H4 (cell line): ENCODE results near the gene C17orf67. TPM values are rescaled to one million over a fixed set of nuclear protein-coding genes. Genes with fewer than 3 reads are reported as not detected.

Source experiments
- DNase-seq: peaks from one replicate; pipeline ENCODE4 v3.0.0-alpha.2; 2015; ENCODE audit warnings: low spot score
- total RNA-seq: library from RNA; depleted of rRNA; stranded (reverse); fragments of >200 nt; shearing (Covaris generic); gene quantifications from 2 replicates; pipeline ENCODE4 v1.2.3, GENCODE V29; 2014; rRNA removed

Gene C17orf67, protein sequence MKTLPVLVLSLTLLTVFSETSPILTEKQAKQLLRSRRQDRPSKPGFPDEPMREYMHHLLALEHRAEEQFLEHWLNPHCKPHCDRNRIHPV
- total RNA-seq = 0.41 and 0.72 TPM in 2 replicates

DNA sequence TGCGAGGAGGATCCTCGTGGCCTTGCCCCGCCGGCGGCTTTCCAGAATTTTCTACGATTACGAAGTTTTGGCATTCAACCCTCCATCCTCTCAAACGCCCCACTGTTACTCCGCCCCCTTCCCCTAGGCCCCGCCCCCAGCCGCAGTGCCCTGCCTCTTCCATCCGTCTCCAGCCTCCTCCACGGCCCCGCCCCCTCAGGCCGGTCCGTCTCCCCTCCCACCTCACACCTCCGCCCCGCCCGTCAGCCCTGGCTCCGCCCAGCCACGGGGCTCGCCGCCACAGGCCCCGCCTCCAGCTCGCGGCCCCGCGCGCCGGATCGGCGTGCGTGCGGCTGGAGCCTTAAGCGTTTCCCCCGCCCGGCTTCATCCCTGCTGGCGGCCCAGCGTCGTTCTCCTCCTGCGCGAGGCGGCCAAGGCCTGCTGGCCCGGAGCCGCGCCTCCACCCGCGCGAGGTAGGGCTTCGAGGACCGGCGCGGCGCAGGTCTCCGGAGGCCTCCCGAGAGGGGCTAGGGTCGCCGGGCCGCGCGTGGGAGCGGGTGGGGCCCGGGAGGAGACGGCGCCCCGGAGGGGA is at the start of gene C17orf67, which contains the start of gene DGKE:
C17orf67 (minus strand) TSS at position 112 of the 571 bp plus-strand sequence. CDS start 18,110 bp downstream, outside the sequence.
DGKE (plus strand) TSS at position 343 of the 571 bp plus-strand sequence. CDS start 645 bp downstream, outside the sequence.
- DNase-seq = peak; percentile 85

DNA sequence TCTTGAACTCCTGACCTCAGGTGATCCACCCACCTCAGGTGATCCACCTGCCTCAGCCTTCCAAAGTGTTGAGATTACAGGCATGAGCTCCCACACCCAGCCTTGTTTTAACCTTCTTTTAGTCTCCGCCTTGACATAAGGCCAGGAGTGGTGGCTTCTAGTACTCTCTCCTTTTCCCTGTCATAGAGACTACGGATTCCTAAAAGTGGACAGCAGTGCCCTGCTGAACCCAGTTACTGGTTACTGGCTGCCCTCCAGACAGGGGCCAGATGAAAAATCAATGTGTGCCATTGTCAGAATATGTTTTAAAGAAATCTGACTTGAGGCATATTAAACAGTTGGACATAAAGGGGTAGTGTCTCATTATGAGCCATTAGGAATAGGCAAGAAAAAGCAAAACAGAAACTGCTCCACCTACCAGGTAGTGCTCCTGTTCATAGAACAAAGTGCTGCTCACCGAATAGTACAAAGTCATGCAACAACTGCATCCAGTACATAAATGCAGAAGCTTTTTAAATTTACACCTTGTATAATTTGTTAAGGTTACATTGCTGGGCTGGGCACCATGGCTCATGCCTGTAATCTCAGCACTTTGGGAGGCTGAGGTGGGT is 48.1 kb upstream of the C17orf67 start:
- DNase-seq = no peak

DNA sequence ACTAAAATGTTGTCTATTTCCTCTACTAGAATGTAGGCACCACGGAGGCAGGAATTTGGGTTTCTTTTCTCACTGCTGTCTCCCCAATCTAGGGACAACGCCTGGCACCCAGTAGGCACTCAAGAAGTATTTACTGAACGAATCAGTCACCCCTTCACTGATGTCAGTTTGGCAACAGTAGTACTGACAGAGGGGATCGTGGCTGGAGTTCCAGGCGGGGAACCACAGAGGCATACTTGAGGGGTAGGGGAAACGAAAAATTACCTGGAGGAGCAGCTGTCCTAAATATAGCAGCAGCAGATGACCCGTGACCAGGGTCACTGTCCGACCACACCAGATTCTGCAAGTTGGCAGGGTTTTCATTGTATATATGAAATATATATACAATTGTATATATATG is 46.9 kb upstream of the C17orf67 start:
- no peak for DNase-seq

DNA sequence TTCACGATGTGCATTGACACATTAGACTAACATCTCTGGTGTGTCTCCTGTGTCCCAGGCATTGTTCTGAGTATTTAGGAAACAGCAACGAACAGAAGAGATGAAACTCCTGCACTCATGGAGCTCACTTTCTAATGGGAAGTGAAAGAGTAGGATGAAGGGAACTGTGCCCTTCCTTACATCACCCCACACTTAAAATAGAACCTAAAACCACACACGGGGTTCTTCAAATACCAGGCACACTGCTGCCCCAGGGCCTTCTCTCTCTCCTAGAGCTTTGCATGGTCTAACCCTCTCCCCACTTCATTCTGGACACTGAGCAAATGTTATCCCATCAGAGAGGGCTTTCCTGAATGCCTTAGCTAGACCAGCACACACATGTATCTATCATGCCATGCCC is 46.4 kb upstream of the C17orf67 start:
- no peak for DNase-seq

DNA sequence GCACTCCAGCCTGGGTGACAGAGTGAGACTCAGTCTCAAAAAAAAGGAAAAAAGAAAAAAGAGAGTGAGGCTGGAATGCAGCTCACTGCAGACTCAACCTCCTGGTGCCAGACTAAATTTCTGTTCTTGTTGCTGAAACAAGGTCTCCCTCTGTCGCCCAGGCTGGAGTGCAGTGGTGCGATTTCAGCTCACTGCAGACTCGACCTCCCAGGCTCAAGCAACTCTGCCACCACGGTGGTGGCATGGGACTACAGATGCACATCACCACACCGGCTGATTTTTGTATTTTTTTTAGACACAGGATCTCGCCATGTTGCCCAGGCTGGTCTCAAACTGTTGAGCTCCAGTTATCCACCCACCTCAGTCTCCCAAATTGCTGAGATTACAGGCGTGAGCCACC is 45.6 kb upstream of the C17orf67 start:
- DNase-seq = no peak

DNA sequence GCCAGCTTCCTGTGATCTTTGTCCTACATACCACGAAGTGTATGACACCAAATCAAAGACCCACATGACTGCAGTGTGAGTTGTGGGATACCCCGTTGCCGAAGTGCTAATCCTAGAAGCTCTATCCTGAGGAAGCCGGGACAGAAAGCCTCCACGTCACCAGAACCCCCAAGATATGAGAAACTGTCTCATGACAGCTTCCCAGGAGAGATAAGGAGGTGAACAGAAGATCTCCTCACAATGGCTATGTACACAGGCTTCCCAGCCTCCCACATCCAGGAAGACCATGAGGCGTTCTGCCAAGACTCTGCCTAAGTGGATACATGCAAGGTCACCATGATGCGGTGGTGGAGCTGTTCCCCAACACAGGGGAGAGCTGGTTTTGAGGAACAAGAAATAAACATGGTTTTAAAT is 43.1 kb upstream of the C17orf67 start:
- no peak for DNase-seq

DNA sequence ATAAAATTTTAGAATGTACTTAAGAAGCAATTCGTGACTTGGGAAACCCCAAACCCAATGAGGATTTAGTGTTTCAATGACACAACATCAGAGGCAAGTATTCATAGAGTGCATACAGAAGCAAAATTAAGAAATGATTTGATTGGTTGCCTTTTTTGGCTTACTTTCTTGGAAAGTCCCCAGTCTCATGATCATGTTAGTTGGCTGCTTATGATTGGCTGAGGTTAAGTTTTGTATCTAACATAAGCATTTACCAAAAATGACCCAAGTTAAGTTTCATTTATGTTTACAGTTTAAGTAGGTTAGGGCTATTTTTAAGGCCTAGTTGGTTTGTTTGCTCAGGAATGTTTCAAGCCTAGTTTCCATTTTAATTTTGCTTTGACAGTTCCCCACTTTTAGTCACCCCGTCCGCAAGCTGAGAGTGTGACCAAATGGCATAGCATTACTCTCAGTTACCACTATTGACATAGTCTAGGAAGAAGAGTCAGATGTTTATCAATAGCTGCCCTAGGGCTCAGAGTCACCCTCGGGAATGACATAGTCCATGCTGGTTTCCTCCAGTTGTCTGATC is 36.4 kb upstream of the C17orf67 start:
- DNase-seq = no peak

DNA sequence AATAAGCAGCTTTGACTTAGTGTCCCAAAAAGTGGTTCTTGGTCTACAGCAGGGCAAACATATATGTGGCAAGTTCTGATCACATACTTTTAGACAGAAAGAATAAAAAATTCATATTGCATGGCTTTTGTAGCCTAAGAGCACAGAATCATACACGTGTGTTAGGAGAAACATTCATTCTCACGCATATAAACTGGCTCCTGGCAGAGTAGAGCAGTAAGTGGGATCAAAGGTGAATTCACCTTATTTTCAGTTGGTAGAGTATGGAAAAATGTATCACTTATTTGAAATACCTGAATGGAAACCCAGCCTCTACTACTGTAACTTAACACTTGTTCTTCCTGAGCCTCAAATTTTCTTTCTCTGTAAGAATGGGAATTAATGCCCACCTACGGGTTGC is 35.0 kb upstream of the C17orf67 start:
- DNase-seq = no peak

DNA sequence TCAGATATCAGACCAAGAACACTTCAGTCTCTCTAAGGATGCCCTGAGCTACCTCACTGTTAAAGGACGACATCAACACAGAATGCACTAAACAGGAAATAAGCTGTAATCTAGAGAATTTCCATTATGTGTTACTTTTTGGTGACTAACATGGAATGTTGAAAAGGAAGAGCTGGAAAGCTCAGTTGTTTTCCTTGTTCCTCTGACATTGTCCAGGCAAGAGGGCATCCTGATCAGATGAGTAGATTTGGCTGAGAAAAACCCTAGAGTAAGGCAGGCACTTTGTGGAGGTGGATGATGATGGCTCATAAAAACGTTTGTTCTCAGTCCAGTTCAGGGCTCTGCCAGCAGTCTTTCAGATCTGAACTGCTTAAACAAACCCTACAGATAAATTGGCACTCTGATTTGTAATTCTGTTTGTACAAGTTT is 34.2 kb upstream of the C17orf67 start:
- no peak for DNase-seq

DNA sequence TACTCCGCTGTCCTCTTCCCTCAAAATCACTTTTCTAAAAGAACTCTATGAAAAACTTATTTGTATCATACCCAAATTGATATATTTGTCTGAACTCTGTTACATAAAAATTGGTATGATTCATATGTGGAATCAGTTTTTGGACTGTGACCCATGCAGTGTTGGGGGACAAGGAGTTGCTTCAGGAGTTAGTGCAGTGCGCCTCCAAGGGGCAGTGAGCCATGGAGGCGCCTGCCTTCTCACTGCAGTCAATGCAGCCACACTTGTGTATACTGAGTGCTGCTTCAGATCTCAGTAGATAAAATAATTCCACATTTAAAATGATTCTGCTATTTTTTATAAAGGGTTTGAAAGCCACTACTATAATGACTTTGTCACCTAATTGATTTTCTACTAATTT is 32.8 kb upstream of the C17orf67 start:
- DNase-seq = no peak

DNA sequence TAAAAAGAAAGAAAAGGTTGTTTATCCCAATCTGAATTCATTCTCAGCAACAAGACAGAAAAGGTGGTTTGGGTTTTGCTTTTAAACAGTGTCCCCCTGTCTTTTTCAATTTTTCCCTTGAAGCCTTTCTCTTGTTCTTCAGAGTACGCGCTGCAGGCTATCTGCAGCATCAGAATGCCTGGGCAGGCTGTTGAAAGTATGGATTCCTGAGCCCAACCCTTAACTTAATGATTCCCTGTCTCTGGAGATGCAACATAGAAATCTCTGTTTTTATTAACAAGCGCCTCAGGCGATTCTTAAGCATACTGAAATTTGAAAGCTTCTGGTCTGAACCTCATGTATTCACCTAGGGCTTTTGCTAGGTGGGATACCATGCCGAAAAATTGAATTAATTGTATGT is 32.4 kb upstream of the C17orf67 start:
- no peak for DNase-seq

DNA sequence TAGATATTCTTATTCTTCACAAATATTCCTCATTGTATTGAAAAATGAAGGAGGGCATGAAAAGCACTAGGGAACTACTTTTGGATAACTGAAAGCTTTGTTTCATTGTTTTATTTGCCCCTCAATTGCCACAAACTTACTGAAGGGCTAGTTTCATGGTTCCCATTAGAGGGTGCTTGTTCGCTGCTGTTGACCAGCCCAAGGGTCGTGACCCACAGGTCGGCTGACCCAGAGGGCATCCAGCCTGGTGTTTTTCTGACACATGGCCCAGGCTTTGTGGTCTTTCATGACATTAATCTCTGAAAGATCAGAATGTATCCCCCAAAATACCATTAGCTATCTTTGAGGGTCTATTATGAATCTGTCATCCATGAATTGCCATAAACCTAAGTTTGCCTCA is 30.3 kb upstream of the C17orf67 start:
- DNase-seq = no peak

DNA sequence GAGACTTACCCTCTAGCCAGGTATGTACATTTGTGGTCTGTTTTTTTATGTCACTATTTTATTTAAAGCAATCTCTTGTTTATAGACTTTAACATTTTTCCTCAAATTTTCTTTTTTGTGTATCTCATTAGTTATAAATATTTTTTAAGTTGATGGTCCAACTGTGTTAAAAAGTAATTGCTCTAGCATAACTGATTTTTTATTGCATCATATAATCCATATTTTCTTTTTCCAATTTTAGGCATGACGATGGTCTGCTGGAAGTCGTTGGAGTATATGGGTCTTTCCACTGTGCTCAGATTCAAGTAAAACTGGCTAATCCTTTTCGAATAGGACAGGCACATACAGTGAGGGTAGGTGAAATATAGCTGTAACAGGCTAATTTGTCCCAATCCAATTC is 28.2 kb upstream of the C17orf67 start:
- no peak for DNase-seq

DNA sequence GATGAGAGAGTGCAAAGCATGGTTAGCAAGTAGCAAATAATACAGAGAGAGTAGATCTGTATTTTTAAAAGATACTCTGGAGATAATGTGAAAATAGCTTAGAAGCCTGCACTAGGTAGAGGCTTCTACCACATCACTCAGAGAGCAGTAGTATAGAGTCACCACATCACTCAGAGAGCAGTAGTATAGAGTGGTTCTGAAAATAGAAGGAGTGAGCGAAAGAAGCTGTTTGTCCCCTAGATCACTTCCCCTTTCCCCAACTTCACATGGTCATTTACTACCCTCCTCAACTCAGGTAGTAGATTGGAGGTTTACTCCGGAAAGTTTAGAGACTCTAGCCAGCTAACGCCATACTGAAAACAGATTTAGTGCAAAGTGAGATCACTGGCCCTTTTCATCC is 17.3 kb upstream of the C17orf67 start:
- DNase-seq = no peak

DNA sequence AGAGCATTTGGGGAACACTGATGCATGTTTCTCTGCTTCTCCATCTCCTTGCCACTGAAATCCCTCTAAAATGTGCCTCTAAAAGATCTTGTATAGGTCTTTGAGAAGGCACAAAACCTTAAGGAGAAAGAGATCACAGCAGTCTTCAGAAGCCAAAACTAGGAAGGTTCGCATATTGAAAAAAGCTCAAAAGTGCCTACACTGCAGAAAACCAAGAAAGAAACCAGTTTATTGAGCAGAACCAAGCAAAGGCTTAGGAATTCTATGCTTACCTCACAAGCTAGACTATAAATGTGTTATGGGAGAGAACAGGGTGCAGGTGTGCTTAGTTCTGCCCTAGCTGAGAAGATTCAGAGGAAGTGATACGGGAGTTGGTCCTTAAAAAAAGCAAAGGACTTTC is 16.9 kb upstream of the C17orf67 start:
- no peak for DNase-seq

DNA sequence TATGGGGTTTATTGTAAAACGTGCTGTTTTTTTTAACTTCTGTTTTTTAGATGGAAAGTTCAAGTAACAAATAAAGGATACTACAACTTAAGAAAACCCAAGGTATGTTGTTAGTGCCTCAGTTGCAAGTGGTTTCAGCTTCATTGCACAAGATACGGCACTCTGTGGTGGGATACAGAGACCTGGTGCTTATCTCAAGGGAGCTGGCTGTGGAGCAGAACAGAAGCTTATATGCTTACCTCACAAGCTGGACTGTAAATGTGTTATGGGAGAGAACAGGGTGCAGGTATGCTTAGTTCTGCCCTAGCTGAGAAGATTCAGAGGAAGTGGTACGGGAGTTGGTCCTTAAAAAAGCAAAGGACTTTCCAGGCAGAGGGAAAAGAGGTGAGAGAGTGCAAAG is 15.4 kb upstream of the C17orf67 start:
- DNase-seq = no peak

DNA sequence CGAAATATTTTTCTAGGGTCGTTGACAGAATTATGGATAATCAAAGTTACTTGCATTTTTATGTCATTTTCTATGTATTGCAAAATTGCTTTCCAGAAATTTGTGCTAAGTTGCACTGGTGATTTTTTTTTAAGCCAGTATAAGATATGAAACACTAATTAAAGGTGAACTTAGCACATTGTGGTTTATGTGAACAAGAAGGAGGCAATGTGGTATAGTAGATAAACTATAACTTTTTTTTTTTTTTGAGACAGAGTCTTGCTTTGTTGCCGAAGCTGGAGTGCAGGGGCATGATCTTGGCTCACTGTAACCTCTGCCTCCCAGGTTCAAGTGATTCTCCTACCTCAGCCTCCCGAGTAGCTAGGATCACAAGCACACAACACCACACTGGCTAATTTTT is 13.4 kb upstream of the C17orf67 start:
- no peak for DNase-seq

DNA sequence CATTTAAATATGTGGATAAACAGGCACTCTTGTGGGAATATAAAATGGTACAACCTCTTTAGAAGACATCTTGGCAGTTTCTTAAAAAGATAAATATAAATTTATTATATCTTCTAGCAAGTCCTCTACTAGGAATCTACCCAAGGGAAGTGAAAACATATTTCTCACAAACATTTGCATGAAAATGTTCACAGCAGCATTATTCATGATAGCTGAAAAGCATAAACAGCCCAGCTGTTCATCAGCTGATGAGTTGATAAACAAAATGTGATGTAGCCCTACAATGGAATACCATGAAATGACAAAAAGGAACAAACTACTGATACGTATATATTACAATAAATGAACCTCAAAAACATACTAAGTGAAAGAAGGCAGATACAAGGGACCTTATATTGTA is 12.2 kb upstream of the C17orf67 start:
- DNase-seq = no peak

DNA sequence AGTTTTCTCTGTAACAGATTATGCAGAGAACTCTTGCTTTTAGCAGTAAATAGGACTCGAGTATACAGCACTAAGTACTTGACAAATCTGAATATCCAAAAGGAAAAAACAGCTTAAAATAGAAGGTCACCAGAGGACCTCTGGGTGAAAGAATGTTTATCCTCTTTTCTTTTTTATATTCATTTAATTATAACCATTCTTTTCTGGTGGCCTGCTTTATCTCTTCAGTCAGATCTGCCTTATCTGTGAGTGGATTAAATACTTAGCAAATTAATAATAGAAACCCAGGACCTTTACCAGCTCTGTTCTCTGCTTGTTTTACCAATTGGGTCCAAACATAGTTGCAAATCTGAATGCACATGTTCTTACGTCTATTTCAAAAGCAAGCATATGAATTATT is 8.9 kb upstream of the C17orf67 start:
- DNase-seq = no peak

DNA sequence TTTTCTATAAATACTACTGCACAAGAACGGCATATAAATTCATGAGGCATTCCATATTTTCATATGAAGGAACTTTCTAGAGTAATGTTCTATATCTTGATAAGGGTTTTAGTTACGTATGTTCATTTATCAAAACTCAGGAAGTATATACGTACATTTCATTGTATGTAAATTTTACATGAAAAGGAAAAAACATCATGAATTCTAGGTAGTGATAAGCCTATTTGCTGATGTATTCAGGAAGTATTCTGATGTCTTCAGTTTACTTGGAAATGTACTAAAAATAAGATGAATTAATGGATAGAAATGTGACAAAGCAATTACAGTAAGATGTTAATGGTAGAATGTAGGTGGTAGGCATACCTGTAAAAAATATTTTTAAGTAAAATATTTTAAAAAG is 5.0 kb upstream of the C17orf67 start:
- no peak for DNase-seq

DNA sequence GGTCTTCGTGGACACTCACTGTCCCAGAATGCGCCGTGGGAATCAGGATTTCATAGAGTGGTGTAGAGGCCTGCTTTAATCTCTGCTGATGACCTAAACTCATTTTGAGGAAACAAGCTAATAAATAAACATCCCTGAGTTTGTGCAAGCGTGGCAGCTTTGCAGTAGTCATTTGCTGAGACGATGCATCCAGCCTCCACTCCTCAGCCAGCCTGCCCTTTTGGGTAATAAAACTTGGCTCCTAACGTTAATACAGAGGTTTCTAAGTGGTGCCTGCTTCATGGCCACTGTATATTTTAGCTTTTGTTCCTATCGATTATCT is 1.5 kb upstream of the C17orf67 start:
- DNase-seq = no peak

DNA sequence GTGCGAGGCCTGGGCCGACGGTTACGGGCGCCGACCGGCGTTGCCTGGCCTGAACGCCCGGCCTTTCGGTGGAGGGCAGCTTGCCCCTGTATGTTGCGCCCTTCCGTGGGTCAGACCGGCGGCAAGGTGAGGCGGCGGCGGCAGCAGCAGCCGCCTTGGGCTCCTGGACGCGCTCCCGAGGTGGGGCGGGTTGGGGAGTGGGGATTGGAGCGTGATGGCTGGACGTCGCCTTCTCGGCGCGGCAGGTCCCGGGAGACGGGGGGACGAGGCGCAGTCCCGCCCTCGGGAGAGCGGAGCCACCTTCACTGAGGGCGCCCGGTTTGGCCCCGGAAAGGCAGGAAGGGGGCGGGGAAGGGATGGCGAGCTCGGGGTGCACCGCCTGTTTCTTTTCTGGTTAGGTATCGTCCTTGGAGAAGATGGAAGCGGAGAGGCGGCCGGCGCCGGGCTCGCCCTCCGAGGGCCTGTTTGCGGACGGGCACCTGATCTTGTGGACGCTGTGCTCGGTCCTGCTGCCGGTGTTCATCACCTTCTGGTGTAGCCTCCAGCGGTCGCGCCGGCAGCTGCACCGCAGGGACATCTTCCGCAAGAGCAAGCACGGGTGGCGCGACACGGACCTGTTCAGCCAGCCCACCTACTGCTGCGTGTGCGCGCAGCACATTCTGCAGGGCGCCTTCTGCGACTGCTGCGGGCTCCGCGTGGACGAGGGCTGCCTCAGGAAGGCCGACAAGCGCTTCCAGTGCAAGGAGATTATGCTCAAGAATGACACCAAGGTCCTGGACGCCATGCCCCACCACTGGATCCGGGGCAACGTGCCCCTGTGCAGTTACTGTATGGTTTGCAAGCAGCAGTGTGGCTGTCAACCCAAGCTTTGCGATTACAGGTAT is 902 bp upstream of the C17orf67 start:
- no peak for DNase-seq
